Measurements from ENCODE around the gene RANBP3.

Gene RANBP3

GRCh38 chr19:5948752-5949564 lies 29.0 kb downstream of the RANBP3 start:
- DNase-seq, result peak; percentile 19

- no peak for DNase-seq
Observed at GRCh38 chr19:5947435-5947834, 30.5 kb downstream of the RANBP3 start.

DNA sequence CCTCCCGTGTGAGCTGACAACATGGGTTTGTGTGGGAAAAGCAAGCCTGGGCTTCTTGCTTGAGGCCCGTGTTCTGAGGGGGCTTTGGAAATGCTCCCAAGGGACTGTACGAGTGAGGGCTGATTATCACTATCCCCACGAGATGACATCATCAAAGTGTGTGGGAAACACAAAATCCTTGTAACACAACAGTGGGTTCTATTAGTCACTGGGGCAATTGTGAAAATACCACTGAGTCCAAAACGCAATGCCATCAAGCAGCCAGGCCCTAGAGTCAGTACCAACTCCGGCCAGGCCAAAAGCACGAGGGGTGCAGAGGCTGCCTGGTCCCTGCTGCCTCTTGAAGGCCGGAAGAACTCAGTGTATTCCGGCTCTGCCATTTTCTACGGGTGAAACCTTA lies 34.3 kb downstream of the RANBP3 start:
- DNase-seq, result no peak

DNA sequence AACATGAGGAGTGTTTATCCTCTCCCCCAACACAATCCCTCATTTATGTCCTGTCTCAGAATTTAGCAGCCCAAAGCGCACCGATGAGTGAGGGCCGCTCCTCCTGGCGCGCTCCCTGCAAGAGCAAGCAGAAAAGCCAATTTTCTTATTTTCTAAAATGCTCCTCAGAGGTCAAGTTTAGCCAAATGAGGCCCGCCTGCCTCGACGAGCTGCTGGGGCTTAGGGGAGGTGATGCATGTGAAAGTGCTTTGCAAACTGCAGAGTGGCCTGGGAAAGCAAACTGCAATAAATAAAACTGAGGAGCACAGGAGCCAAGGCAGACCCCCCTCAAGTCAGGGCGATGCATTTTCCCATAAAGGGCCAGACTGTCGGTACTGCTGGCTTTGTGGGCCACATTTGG lies 34.9 kb downstream of the RANBP3 start:
- no peak for DNase-seq

DNA sequence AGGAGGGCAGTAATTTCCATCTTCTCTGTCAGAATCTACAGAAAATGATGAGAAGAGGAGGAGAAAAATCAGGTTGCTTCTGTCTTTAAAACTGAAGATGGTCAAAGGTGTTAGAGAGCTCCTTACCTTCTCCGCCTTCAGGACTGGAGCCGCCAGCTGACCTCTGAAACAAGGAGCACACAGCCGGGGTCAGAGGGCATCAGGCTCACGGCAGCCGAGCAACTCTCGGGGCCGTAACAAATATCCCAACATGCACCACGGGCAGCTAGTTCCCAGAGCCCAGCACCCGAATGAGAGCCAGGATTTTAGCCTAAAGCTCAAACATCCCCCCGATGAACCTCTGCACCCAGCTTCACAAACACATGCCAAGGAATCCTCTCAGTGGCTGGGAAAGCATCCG lies 36.3 kb downstream of the RANBP3 start:
- DNase-seq, result no peak

DNA sequence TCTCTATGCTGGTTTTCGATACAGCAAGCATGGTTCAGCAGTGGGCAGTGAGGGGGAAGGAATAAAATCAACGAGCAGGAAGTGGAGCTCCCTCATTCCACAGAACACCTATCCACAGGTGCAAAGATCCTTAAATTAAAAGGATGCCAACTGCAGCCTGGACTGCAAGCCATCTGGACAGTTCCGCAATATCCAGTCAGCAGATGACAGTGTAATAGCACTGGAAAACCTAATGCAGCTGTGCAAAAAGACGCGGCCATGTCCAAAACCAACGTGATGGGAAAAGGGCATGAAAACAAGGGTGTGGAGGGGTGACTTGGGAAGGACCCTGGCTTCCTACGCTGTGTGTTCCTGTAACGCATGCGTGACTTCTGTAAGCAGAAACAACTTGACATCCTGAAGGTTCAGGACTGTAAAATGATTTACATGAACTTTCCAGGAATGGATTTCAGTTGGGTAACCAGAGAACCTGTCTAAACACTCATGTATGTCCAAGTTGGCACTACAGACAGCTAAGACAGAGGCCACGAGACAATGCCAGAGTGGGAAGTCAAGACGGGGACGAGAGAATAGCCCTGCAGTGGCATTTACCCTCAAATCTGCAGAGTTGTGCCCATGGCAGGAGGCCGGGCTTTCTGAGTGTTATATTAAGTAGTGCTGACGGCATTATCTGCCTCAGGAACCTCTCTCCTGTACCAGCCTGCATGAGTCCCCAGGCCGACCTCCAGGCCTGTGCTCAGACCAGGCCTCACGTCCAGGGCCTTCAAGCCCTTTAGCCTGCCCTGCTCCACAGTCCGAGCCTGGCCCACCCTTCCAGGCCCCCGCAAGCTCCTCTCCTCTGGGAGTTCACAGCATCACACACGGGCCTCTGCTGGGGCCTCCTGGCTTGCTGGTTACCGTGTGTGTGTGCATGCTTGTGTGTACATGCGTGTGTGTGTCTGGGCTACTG lies 37.4 kb downstream of the RANBP3 start:
- DNase-seq, result no peak

DNA sequence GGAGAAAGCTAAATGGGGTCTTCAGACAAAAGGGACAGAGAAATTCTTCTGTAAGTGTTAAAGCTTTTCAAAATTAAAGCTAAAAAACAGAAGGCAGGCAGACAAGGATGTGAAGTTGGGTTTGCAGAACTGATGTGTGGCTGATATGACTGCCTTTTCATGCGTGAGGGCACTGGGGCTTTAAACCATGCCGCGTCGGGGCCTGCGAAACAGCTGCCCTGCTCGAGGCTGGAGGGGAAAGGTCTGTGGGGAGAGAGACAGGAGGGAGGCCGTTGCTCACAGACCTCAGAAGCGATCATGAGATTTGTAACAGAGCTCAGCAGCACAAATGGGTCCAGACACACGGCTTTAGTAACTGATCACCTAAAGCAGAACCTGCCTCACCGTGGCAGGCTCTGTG lies 40.4 kb downstream of the RANBP3 start:
- no peak for DNase-seq

DNA sequence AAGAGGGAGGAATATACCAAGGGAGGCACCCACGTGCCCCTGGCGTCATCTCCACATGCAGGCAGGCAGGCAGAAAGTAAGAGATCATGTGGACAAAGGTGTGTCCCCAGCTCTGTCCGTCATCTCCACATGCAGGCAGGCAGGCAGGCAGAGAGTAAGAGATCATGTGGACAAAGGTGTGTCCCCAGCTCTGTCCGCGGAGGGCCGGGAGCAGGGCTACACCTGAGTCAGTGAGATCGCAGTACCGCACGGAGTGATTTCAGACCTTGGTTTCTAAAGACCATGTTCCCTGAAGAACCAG lies 41.7 kb downstream of the RANBP3 start:
- no peak for DNase-seq

- no peak for DNase-seq
Observed at GRCh38 chr19:5935473-5936291, 42.3 kb downstream of the RANBP3 start.

GRCh38 chr19:5934774-5935472 lies 43.0 kb downstream of the RANBP3 start:
- no peak for DNase-seq

- no peak for DNase-seq
Observed at GRCh38 chr19:5934069-5934401, 43.9 kb downstream of the RANBP3 start.

DNA sequence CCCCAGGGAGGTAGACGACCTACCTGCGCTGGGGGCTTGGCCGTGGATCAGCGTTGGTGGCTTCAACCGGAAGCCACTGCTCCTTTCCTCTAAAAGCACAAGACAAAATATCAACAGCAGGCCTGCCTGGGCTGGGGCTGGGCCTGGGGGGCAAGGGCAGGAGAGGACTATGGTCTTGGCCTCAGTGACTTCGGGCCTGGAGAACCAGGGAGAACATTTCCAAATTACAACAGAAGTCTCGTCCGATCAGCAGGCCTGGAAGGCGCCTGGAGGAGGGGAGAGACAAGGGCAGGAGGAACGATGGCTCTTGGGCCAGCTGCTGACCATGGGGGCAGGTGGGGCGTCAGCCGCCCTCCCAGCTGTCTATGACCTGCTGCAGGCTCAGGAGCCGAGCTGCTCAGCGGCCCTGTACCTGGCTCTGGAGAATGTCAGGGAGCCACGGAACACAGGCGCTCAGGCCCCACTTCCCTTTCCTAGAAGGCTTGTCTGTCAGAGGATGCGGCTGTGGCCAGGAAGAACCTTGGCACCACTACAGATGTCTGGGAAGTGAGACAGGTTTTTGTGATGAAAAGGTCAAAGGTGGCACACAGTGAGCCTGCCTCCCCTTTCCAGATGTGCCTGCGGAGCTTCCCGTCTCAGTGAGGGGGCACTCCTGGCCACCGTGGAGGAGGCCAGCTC lies 44.4 kb downstream of the RANBP3 start:
- no peak for DNase-seq

- DNase-seq, result no peak
Observed at GRCh38 chr19:5932609-5933262, 45.2 kb downstream of the RANBP3 start.

GRCh38 chr19:5932146-5932545 lies 45.8 kb downstream of the RANBP3 start:
- no peak for DNase-seq

DNA sequence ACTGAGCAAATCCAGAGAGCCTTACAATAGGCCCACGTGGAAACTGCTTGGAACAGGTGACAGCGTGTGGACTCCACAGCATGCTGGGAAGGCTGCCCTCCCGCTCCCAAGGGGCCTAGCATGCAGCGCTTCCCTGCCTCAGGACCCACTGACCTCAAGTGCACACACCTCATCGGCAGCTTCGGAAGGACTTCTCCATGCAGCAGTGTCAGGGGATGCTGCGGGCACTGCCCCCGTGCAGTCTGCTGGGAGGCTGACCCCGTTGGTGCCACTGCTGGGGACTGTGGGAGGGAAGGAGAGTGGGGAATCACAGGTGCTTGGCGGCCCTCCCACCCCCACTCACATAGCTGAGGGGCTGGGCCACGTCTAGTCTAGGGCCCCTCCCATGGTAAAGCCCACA lies 46.7 kb downstream of the RANBP3 start:
- no peak for DNase-seq

GRCh38 chr19:5929625-5930024 lies 48.3 kb downstream of the RANBP3 start:
- no peak for DNase-seq

GRCh38 chr19:5929179-5929578 lies 48.8 kb downstream of the RANBP3 start:
- DNase-seq, result no peak

- DNase-seq, result no peak
Observed at GRCh38 chr19:5927441-5927821, 50.5 kb downstream of the RANBP3 start.

GRCh38 chr19:5926641-5927440 lies 51.1 kb downstream of the RANBP3 start:
- DNase-seq, result no peak

- DNase-seq, result no peak
Observed at GRCh38 chr19:5925830-5926427, 52.0 kb downstream of the RANBP3 start.

Measured in activated naive CD4-positive, alpha-beta T cell treated with Interleukin-2 at 50 U/mL for 16 hours (primary cell).